Trophoblast cell (in vitro differentiated cells and primary cell): ENCODE data around the gene CTSH.

Source experiments
- DNase-seq, 2 donors: peaks; one replicate each; pipeline ENCODE4 v3.0.0-alpha.2; 2016
- H2AFZ ChIP-seq: 2 replicates; pipeline ENCODE4 v1.6.1; 2013; ENCODE audit warnings: low read length, moderate library complexity, mild to moderate bottlenecking; ENCODE audit not compliant: insufficient read depth, poor library complexity
- H2AK5ac ChIP-seq: 2 replicates; pipeline ENCODE4 v1.6.1; 2013; ENCODE audit warnings: mild to moderate bottlenecking, low read length
- H2BK120ac ChIP-seq: 2 replicates; pipeline ENCODE4 v1.6.1; 2013; ENCODE audit warnings: low read length, mild to moderate bottlenecking, moderate library complexity; ENCODE audit not compliant: insufficient read depth, poor library complexity
- H2BK12ac ChIP-seq: 2 replicates; pipeline ENCODE4 v1.6.1; 2013; ENCODE audit warnings: mild to moderate bottlenecking, low read length, moderate library complexity
- H2BK5ac ChIP-seq: 2 replicates; pipeline ENCODE4 v1.6.1; 2013; ENCODE audit warnings: low read length, low read depth, moderate library complexity, mild to moderate bottlenecking; ENCODE audit not compliant: poor library complexity
- H3K14ac ChIP-seq: 2 replicates; pipeline ENCODE4 v1.6.1; 2013; ENCODE audit warnings: mild to moderate bottlenecking, low read length
- H3K18ac ChIP-seq: 2 replicates; pipeline ENCODE4 v1.6.1; 2013; ENCODE audit warnings: mild to moderate bottlenecking, low read length
- H3K23ac ChIP-seq: 2 replicates; pipeline ENCODE4 v1.6.1; 2013; ENCODE audit warnings: low read length
- H3K27ac ChIP-seq: 2 replicates; pipeline ENCODE4 v1.5.1; 2013; ENCODE audit warnings: low read depth, mild to moderate bottlenecking, inconsistent platforms, low read length, moderate library complexity
- H3K27me3 ChIP-seq: 2 replicates; pipeline ENCODE4 v1.6.1; 2013; ENCODE audit warnings: inconsistent platforms, mild to moderate bottlenecking, low read length, moderate library complexity; ENCODE audit not compliant: insufficient read depth
- H3K36me3 ChIP-seq, 2 experiments: 1 replicate in 1 of 2; 2 replicates in 1 of 2; pipeline ENCODE4 v1.6.1; 2013; ENCODE audit warnings: low read length in 2 of 2, mild to moderate bottlenecking in 2 of 2, moderate library complexity in 1 of 2; ENCODE audit not compliant: insufficient read depth in 2 of 2, control insufficient read depth in 1 of 2
- H3K4ac ChIP-seq: 2 replicates; pipeline ENCODE4 v1.6.1; 2013; ENCODE audit warnings: low read depth, mild to moderate bottlenecking, low read length, moderate library complexity
- H3K4me1 ChIP-seq, 2 experiments: 1 replicate in 1 of 2; 2 replicates in 1 of 2; pipeline ENCODE4 v1.6.1; 2013; ENCODE audit warnings: low read length in 2 of 2, mild to moderate bottlenecking in 2 of 2, moderate library complexity in 1 of 2; ENCODE audit not compliant: insufficient read depth in 2 of 2, control insufficient read depth in 1 of 2
- H3K4me2 ChIP-seq: 2 replicates; pipeline ENCODE4 v1.6.1; 2013; ENCODE audit warnings: inconsistent platforms, mild to moderate bottlenecking, low read length, moderate library complexity
- H3K4me3 ChIP-seq: 2 replicates; pipeline ENCODE4 v1.5.1; 2013; ENCODE audit warnings: mild to moderate bottlenecking, low read depth, low read length, inconsistent platforms
- H3K79me1 ChIP-seq: one replicate; pipeline ENCODE4 v1.6.1; 2013; ENCODE audit warnings: low read length
- H3K79me2 ChIP-seq: 2 replicates; pipeline ENCODE4 v1.6.1; 2013; ENCODE audit warnings: low read length, mild to moderate bottlenecking; ENCODE audit not compliant: control insufficient read depth, insufficient read depth, poor library complexity
- H3K9ac ChIP-seq: 2 replicates; pipeline ENCODE4 v1.6.1; 2013; ENCODE audit warnings: mild to moderate bottlenecking, low read length
- H3K9me3 ChIP-seq: 2 replicates; pipeline ENCODE4 v1.6.1; 2013; ENCODE audit warnings: low read depth, mild to moderate bottlenecking, control low read depth, inconsistent platforms, low read length; ENCODE audit not compliant: insufficient read depth
- H4K12ac ChIP-seq: 2 replicates; pipeline ENCODE4 v1.6.1; 2013; ENCODE audit warnings: low read depth, mild to moderate bottlenecking, low read length, moderate library complexity
- H4K8ac ChIP-seq: 2 replicates; pipeline ENCODE4 v1.6.1; 2013; ENCODE audit warnings: low read depth, mild to moderate bottlenecking, low read length, moderate library complexity
- H4K91ac ChIP-seq: one replicate; pipeline ENCODE4 v1.6.1; 2013; ENCODE audit warnings: low read depth, mild to moderate bottlenecking, low read length, moderate library complexity
- WGBS: extraction: QIAGEN DNeasy Blood & Tissue Kit; methylation state at CpG from one replicate; pipeline ENCODE4 v1.1.7; 2013; ENCODE audit warnings: missing lambda C conversion rate; ENCODE audit not compliant: insufficient read length, insufficient coverage; ENCODE audit errors: extremely low coverage; 5-methylcytosine and 5-hydroxymethylcytosine counted together

The CTSH gene

GRCh38 chr15:78956937-78957336 lies 12.1 kb upstream of the CTSH start:
- Histone ChIP-seq H3K27ac (no peak overlapping the region), H2BK5ac (no peak overlapping the region), H2BK120ac (no peak overlapping the region), H3K14ac (no peak overlapping the region), H3K4me3 (no peak overlapping the region), H3K79me2 (no peaks in the 10 kb centered on the region), H4K91ac (no peak overlapping the region), H3K4me1 (no peaks in the 10 kb centered on the region), H3K36me3 (no peaks in the 10 kb centered on the region), H3K18ac (no peak overlapping the region), H3K23ac (no peak overlapping the region), H4K12ac (no peak overlapping the region), H3K9ac (no peak overlapping the region), H3K4ac (no peak overlapping the region), H3K79me1 (no peaks in the 10 kb centered on the region), H3K4me2 (no peak overlapping the region), H4K8ac (no peak overlapping the region), H3K9me3 (no peaks in the 10 kb centered on the region), H3K27me3 (no peaks in the 10 kb centered on the region), H2AK5ac (no peak overlapping the region), H2AFZ (no peak overlapping the region), H2BK12ac (no peak overlapping the region)
- no peak for DNase-seq
- WGBS: no CpG with 5 or more reads among the region's 1 CpG

GRCh38 chr15:78955355-78955754 lies 10.5 kb upstream of the CTSH start:
- H4K91ac ChIP-seq: no peak overlapping the region
- H3K36me3 ChIP-seq: no peaks in the 10 kb centered on the region
- H3K9me3 ChIP-seq: no peaks in the 10 kb centered on the region
- no peak overlapping the region for H4K8ac ChIP-seq
- H2AK5ac ChIP-seq: no peak overlapping the region
- no peak overlapping the region for H2BK120ac ChIP-seq
- H3K79me1 ChIP-seq: peaks cover 3% of the 10 kb centered on the region
- H3K4ac ChIP-seq: no peak overlapping the region
- H3K18ac ChIP-seq: no peak overlapping the region
- H2AFZ ChIP-seq: no peak overlapping the region
- H3K9ac ChIP-seq: no peak overlapping the region
- H3K14ac ChIP-seq: no peak overlapping the region
- no peak overlapping the region for H3K4me3 ChIP-seq
- peaks cover 4 to 5% of the 10 kb centered on the region in 2 experiments for H3K4me1 ChIP-seq
- H2BK5ac ChIP-seq: no peak overlapping the region
- no peak overlapping the region for H2BK12ac ChIP-seq
- no peaks in the 10 kb centered on the region for H3K79me2 ChIP-seq
- H3K23ac ChIP-seq: no peak overlapping the region
- WGBS: no CpG with 5 or more reads among the region's 5 CpGs
- H3K4me2 ChIP-seq: no peak overlapping the region
- H3K27ac ChIP-seq: no peak overlapping the region
- no peak overlapping the region for H4K12ac ChIP-seq
- no peak for DNase-seq
- H3K27me3 ChIP-seq: no peaks in the 10 kb centered on the region

GRCh38 chr15:78951841-78952238 lies 7.0 kb upstream of the CTSH start:
- Histone ChIP-seq H3K4me3 (no peak overlapping the region), H3K9ac (no peak overlapping the region), H3K27me3 (no peaks in the 10 kb centered on the region), H3K27ac (no peak overlapping the region), H2AFZ (no peak overlapping the region), H3K23ac (no peak overlapping the region), H4K91ac (peak overlapping the region; percentile 48), H2BK5ac (no peak overlapping the region), H3K4me1 (peaks cover 7 to 12% of the 10 kb centered on the region in 2 experiments), H3K18ac (no peak overlapping the region), H3K36me3 (no peaks in the 10 kb centered on the region), H3K9me3 (no peaks in the 10 kb centered on the region), H4K8ac (peak overlapping the region; percentile 41), H2BK120ac (peak overlapping the region; percentile 30), H2BK12ac (no peak overlapping the region), H3K4me2 (no peak overlapping the region), H3K14ac (peak overlapping the region; percentile 22), H3K79me2 (no peaks in the 10 kb centered on the region), H2AK5ac (no peak overlapping the region), H3K79me1 (peaks cover 3% of the 10 kb centered on the region), H3K4ac (no peak overlapping the region), H4K12ac (no peak overlapping the region)
- peak; percentile 74 to 83 for DNase-seq
- no CpG with 5 or more reads among the region's 4 CpGs for WGBS

- H3K4ac ChIP-seq: no peak overlapping the region
- no peak overlapping the region for H3K4me3 ChIP-seq
- no peak overlapping the region for H3K4me2 ChIP-seq
- no peak overlapping the region for H4K12ac ChIP-seq
- H3K23ac ChIP-seq: no peak overlapping the region
- H3K36me3 ChIP-seq: no peaks in the 10 kb centered on the region
- no peak overlapping the region for H2BK12ac ChIP-seq
- H2BK120ac ChIP-seq: peak overlapping the region; percentile 30
- H3K27me3 ChIP-seq: no peaks in the 10 kb centered on the region
- no peak overlapping the region for H2BK5ac ChIP-seq
- H3K14ac ChIP-seq: peak overlapping the region; percentile 22
- H3K79me1 ChIP-seq: peaks cover 3% of the 10 kb centered on the region
- H3K27ac ChIP-seq: no peak overlapping the region
- H3K4me1 ChIP-seq: peaks cover 7 to 12% of the 10 kb centered on the region in 2 experiments
- H4K91ac ChIP-seq: peak overlapping the region; percentile 48
- no peak overlapping the region for H2AFZ ChIP-seq
- no peak overlapping the region for H3K18ac ChIP-seq
- H3K79me2 ChIP-seq: no peaks in the 10 kb centered on the region
- H2AK5ac ChIP-seq: peak overlapping the region; percentile 19
- H3K9me3 ChIP-seq: no peaks in the 10 kb centered on the region
- H4K8ac ChIP-seq: peak overlapping the region; percentile 41
- WGBS: 100% methylated on average over 1 of the region's 10 CpGs
- peak in 1 of 2 donors; percentile 66 for DNase-seq
- H3K9ac ChIP-seq: no peak overlapping the region
Observed at GRCh38 chr15:78950902-78951840, 6.3 kb upstream of the CTSH start.
